ENCODE measurements around the gene COQ10B.
"Not testable (repeated sequence)": the region's sequence is repeated elsewhere in the genome, so short reads cannot be mapped to it uniquely, and the experiment has no call there.

COQ10B gene

GRCh38 chr2:197445746-197446145 lies 7.6 kb upstream of the COQ10B start:
- in situ Hi-C loops (cut with HindIII; ENCODE audit: low pct_ligation_motif_present, low pct_unique_long_range_greater_than_20kb, low sequenced_read_pairs): no loop called here

DNA sequence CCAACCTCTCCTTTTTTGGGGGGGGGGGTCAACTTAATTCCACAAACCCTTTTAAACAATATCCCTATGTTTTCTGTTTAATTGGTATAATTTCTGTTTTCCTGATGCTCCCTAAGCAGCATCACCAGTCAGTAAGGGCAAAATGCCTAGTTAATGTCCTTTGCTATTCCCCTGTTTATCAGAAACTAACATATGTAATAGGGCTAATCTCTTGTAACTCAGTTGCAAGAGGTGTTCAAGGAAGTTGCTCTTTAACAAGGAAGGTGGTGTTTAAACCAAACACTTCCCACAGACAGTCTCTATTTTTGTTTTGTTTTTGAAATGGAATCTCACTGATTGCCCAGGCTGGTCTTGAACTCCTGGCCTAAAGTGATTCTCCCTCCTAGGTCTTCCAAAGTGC lies 6.5 kb upstream of the COQ10B start:
- in situ Hi-C loops (cut with HindIII; ENCODE audit: low pct_ligation_motif_present, low pct_unique_long_range_greater_than_20kb, low sequenced_read_pairs): no loop called here
- DNase-seq: no peak

More at GRCh38 chr2:197445746-197446145, 7.6 kb upstream of the COQ10B start:
- no peak for DNase-seq

GRCh38 chr2:197450465-197450864 lies 2.9 kb upstream of the COQ10B start:
- no peak for DNase-seq
- in situ Hi-C loops (cut with HindIII; ENCODE audit: low pct_ligation_motif_present, low pct_unique_long_range_greater_than_20kb, low sequenced_read_pairs): no loop called here

- DNase-seq: not testable (repeated sequence)
Measured at GRCh38 chr2:197450935-197451358, 2.4 kb upstream of the COQ10B start.

DNA sequence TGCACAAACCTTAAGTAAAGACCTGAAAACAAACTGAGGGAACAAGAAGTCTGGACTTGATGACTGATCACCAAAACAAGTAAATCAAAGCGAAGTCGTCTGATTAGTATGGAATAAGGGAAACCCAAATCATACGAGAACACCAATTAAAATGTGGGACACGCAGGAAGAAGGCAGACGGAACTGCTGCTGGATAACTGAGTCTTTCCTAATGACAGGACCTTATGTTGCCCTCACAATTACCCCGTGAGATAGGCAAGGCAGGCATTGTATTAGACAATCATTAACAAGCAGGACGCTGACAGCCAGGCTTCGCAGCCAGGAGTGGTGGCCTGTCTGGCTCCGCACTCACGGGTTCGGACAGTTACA lies 614 bp upstream of the COQ10B start:
- in situ Hi-C loops (cut with HindIII; ENCODE audit: low pct_ligation_motif_present, low pct_unique_long_range_greater_than_20kb, low sequenced_read_pairs): no loop called here
- DNase-seq: no peak

More at GRCh38 chr2:197450935-197451358, 2.4 kb upstream of the COQ10B start:
- in situ Hi-C loops (cut with HindIII; ENCODE audit: low pct_ligation_motif_present, low pct_unique_long_range_greater_than_20kb, low sequenced_read_pairs): not testable (repeated sequence)

DNA sequence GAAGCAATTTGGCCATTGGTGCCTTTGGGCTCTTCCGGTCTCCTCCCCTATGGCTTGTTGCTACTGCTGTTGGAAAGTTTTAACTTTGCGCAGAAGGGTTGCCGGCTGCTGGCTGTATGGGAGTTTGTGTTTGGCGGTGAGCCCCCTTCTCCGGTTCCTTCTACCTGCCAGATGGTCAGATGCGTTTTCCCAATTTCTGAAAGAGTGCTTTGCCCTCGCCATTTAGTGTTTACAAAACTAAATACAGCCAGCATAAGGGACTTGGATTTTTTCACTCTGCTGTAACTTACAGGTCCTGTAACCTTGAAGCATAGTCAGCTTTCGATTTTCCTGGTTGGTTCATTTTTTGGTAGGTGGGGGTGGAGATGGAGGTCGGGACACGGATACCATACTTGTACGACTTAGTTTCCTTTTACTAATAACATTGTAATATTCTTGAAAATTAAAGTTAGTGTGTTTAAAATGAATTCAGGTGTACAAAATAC lies 604 bp downstream of the COQ10B start:
- DNase-seq: peak; percentile 96
- in situ Hi-C loops (cut with HindIII; ENCODE audit: low pct_ligation_motif_present, low pct_unique_long_range_greater_than_20kb, low sequenced_read_pairs): no loop called here

- in situ Hi-C loops (cut with HindIII; ENCODE audit: low pct_ligation_motif_present, low pct_unique_long_range_greater_than_20kb, low sequenced_read_pairs): no loop called here
- no peak for DNase-seq
Measured at GRCh38 chr2:197454923-197455322, 1.6 kb downstream of the COQ10B start.

DNA sequence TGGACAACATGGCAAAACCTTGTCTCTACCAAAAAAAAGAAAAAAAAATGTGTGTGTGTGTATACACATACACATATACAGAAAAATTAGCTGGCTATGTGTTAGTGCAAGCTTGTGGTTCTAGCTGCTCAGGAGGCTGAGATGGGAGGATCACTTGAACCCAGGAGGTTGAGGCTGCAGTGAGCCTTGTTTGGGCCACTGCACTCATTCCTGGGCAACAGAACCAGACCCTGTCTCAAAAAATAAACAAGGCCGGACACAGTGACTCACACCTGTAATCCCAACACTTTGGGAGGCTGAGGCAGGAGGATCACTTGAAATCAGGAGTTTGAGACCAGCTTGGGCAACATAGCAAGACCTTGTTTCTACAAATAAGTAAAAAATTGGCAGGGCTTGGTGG lies 2.1 kb downstream of the COQ10B start:
- DNase-seq: no peak
- in situ Hi-C loops (cut with HindIII; ENCODE audit: low pct_ligation_motif_present, low pct_unique_long_range_greater_than_20kb, low sequenced_read_pairs): no loop called here

- in situ Hi-C loops (cut with HindIII; ENCODE audit: low pct_ligation_motif_present, low pct_unique_long_range_greater_than_20kb, low sequenced_read_pairs): no loop called here
- DNase-seq: no peak
Measured at GRCh38 chr2:197460649-197461048, 7.3 kb downstream of the COQ10B start.

DNA sequence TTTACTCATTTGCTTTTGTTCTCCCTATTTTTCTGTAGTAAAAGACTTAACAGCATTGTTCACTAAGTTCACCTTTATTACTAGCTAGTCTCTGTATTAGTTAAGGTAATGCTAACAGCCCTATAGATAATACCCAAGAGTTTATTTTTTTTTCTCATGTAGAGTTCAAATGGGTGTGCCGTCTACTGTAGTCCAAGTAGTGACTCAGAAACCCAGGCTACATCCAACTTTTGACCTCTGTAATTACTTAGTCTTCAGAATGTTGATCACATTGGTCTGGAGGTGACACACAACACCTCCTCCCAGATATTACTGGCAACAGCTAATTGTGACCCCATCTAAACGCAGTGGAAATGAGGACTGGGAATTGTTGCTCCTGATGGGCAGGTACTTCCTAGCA lies 7.7 kb downstream of the COQ10B start:
- in situ Hi-C loops (cut with HindIII; ENCODE audit: low pct_ligation_motif_present, low pct_unique_long_range_greater_than_20kb, low sequenced_read_pairs): no loop called here

GRCh38 chr2:197464175-197464574 lies 10.8 kb downstream of the COQ10B start:
- DNase-seq: no peak
- in situ Hi-C loops (cut with HindIII; ENCODE audit: low pct_ligation_motif_present, low pct_unique_long_range_greater_than_20kb, low sequenced_read_pairs): no loop called here

More for the DNA sequence above, 7.7 kb downstream of the COQ10B start:
- no peak for DNase-seq

- in situ Hi-C loops (cut with HindIII; ENCODE audit: low pct_ligation_motif_present, low pct_unique_long_range_greater_than_20kb, low sequenced_read_pairs): no loop called here
- DNase-seq: no peak
Measured at GRCh38 chr2:197472166-197472565, 18.8 kb downstream of the COQ10B start.

DNA sequence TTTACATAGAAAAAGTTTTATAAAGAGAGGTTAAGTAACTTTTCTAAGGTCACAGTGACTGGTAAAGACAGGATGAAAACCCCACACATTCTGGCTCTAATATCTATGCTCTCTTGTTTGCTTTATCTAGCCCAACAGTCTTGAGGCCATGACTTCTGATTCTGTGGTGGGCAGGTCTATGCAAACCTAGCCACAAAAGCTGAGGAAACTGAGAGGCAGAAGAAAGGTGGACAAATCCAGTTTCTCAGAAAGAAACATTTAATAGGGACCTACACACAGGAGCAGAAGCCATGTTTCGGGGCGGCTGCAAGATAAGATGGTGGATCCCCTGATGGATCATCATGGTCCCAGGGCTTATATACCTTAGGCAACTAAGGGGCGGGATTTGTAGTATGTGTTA lies 24.4 kb downstream of the COQ10B start:
- no peak for DNase-seq
- in situ Hi-C loops (cut with HindIII; ENCODE audit: low pct_ligation_motif_present, low pct_unique_long_range_greater_than_20kb, low sequenced_read_pairs): no loop called here

DNA sequence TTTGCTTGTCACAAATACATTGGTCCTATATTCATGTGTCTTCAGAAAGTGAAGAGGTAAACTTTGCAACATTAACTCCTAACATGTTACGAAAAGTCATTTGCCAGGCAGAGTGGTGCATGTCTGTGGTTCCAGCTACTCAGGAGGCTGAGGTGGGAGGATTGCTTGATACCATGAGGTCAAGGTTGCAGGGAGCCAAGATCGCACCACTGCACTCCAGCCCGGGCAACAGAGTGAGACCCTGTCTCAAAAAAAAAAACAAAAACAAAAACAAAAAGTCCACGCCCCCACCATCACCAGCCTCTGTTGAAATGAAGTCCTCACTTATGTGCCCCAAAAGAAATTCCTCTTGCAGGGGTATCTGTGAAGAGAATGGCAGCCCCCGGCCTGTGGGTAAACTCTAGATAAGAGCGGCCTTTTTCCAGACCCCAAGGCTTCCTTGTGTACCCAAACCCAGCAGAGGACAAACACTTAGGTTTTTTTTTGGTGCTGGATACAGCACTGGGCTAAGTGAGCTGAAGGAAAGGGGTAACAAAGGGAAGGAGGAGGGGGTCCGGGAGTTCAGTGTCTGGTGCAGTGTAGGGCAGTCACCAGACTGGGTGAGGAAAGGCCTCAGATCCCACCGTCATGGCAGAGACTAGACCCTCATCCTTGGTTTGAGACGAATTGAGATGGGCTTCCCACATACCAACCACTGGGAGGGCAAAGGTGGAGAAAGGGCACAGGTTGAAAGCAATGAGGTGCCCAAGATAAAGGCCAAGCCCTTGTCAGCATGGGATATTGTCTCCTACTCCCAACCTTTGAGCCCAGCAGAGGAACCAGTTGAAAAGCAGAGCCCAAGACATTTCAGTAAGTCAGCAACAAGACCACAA lies 27.0 kb downstream of the COQ10B start:
- in situ Hi-C loops (cut with HindIII; ENCODE audit: low pct_ligation_motif_present, low pct_unique_long_range_greater_than_20kb, low sequenced_read_pairs): no loop called here
- no peak for DNase-seq

- DNase-seq; in situ Hi-C loops (cut with HindIII; ENCODE audit: low pct_ligation_motif_present, low pct_unique_long_range_greater_than_20kb, low sequenced_read_pairs): not testable (repeated sequence)
Measured at GRCh38 chr2:197484248-197484647, 30.9 kb downstream of the COQ10B start.

GRCh38 chr2:197486175-197486574 lies 32.8 kb downstream of the COQ10B start:
- in situ Hi-C loops (cut with HindIII; ENCODE audit: low pct_ligation_motif_present, low pct_unique_long_range_greater_than_20kb, low sequenced_read_pairs): no loop called here
- DNase-seq: no peak

GRCh38 chr2:197487385-197487784 lies 34.0 kb downstream of the COQ10B start:
- in situ Hi-C loops (cut with HindIII; ENCODE audit: low pct_ligation_motif_present, low pct_unique_long_range_greater_than_20kb, low sequenced_read_pairs): no loop called here
- DNase-seq: no peak

DNA sequence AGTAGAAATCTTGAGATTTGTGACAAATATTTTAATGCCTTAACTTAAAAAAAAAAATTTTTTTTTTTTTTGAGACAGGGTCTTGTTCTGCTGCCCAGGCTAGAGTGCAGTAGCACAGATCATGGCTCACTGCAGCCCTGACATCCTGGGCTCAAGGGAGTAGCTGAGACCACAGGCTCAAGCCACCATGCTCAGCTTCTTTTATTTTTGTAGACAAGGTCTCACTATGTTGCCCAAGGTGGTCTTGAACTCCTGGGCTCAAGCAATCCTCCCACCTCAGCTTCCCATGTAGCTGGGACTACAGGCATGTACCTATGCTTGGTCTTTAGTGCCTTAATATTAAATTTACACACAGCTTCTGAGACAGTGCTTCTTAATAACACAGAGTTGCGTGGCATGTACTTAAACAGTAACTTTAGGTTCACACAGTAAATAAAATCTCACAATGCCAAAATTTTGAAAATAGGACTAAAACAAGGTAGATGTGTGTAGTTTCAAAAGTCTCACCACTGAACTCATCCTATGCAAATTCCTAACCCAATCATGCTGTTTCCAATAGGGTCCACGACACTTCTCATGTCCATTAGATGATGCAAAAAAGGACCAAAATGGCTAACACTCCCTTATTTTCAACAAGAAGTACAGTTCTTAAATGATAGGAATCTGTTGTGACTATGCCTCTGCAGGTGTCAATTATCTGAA lies 42.2 kb downstream of the COQ10B start:
- no peak for DNase-seq
- in situ Hi-C loops (cut with HindIII; ENCODE audit: low pct_ligation_motif_present, low pct_unique_long_range_greater_than_20kb, low sequenced_read_pairs): no loop called here

GRCh38 chr2:197496695-197497094 lies 43.3 kb downstream of the COQ10B start:
- DNase-seq: no peak
- in situ Hi-C loops (cut with HindIII; ENCODE audit: low pct_ligation_motif_present, low pct_unique_long_range_greater_than_20kb, low sequenced_read_pairs): no loop called here

GRCh38 chr2:197497326-197497725 lies 44.0 kb downstream of the COQ10B start:
- in situ Hi-C loops (cut with HindIII; ENCODE audit: low pct_ligation_motif_present, low pct_unique_long_range_greater_than_20kb, low sequenced_read_pairs): no loop called here
- no peak for DNase-seq
